ENCODE measurements around the gene OR8B12.

- TF ChIP-seq, protein P1, sequence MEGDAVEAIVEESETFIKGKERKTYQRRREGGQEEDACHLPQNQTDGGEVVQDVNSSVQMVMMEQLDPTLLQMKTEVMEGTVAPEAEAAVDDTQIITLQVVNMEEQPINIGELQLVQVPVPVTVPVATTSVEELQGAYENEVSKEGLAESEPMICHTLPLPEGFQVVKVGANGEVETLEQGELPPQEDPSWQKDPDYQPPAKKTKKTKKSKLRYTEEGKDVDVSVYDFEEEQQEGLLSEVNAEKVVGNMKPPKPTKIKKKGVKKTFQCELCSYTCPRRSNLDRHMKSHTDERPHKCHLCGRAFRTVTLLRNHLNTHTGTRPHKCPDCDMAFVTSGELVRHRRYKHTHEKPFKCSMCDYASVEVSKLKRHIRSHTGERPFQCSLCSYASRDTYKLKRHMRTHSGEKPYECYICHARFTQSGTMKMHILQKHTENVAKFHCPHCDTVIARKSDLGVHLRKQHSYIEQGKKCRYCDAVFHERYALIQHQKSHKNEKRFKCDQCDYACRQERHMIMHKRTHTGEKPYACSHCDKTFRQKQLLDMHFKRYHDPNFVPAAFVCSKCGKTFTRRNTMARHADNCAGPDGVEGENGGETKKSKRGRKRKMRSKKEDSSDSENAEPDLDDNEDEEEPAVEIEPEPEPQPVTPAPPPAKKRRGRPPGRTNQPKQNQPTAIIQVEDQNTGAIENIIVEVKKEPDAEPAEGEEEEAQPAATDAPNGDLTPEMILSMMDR (IDR thresholded peaks at IDR 0.05) = no peak
- TF ChIP-seq POLR2A (IDR thresholded peaks at IDR 0.05) = no peak
These were observed 40.3 kb upstream of the OR8B12 start for GRCh38 chr11:124583781-124584180.

Data from right lobe of liver (tissue), 4 donors.